GM13977 (cell line): ENCODE data around the gene MYOT.
"Not testable (repeated sequence)": the region's sequence is repeated elsewhere in the genome, so short reads cannot be mapped to it uniquely, and the experiment has no call there.

ENCODE experiments used
- DNase-seq: peaks from one replicate; pipeline ENCODE4 v3.0.0; 2012; ENCODE audit warnings: low spot score
- CTCF ChIP-seq: IDR thresholded peaks from 2 replicates; pipeline ENCODE4 v1.5.1; 2012; ENCODE audit warnings: mild to moderate bottlenecking, control low read depth; ENCODE audit not compliant: insufficient read depth; ENCODE audit errors: extremely low read depth, missing control alignments
- in situ Hi-C: fragments of 300-500 bp; cut with MboI; formaldehyde crosslinking; loops from one replicate; pipeline ENCODE4 v1.12.0; 2022; ENCODE audit warnings: low sequenced_read_pairs, low pct_unique_long_range_greater_than_20kb, mixed read lengths, inconsistent platforms; ENCODE audit not compliant: unreplicated experiment

Gene MYOT

GRCh38 chr5:137858223-137858916 is 9.3 kb upstream of the MYOT start:
- DNase-seq, result peak; percentile 18
- in situ Hi-C loops, result no loop called here
- no peak for TF ChIP-seq CTCF

- TF ChIP-seq CTCF, result no peak
- in situ Hi-C loops, result no loop called here
- DNase-seq, result no peak
Observed at GRCh38 chr5:137858954-137859353, 8.7 kb upstream of the MYOT start.

- DNase-seq, result no peak
- no peak for TF ChIP-seq CTCF
- in situ Hi-C loops, result no loop called here
Observed at GRCh38 chr5:137862251-137862650, 5.4 kb upstream of the MYOT start.

- DNase-seq, in situ Hi-C loops: not testable (repeated sequence)
Observed at GRCh38 chr5:137863653-137864052, 4.0 kb upstream of the MYOT start.

GRCh38 chr5:137866541-137867388 is 895 bp upstream of the MYOT start:
- no peak for TF ChIP-seq CTCF
- DNase-seq, result no peak
- in situ Hi-C loops, result no loop called here

GRCh38 chr5:137870647-137871339 is 3.1 kb downstream of the MYOT start:
- DNase-seq, result no peak
- in situ Hi-C loops, result no loop called here
- TF ChIP-seq CTCF, result no peak
